ENCODE data around the gene NYAP2. TPM values are rescaled to one million over a fixed set of nuclear protein-coding genes. Genes with fewer than 3 reads are reported as not detected.

Gene NYAP2
- total RNA-seq, 1 donor from 2014 or later: 0.05 TPM

GRCh38 chr2:225668606-225669266 is 269.2 kb downstream of the NYAP2 start:
- no peak for DNase-seq (ENCODE audit: low spot score)
- intact Hi-C loops (cut with DNase I): loop anchor here (2.0 to 5.0 kb wide), 2 partner anchors 1319 to 1438 kb away; no protein-coding TSS in a partner anchor

- no peak for DNase-seq (ENCODE audit: low spot score)
- intact Hi-C loops (cut with DNase I): loop anchor here (2.0 to 5.0 kb wide), 2 partner anchors 127 to 1132 kb away; no protein-coding TSS in a partner anchor
These were observed 270.8 kb downstream of the NYAP2 start for GRCh38 chr2:225670111-225670974.

GRCh38 chr2:225678792-225679191 is 279.3 kb downstream of the NYAP2 start:
- DNase-seq (ENCODE audit: low spot score): no peak
- intact Hi-C loops (cut with DNase I): no loop called here

- DNase-seq (ENCODE audit: low spot score): no peak
- intact Hi-C loops (cut with DNase I): no loop called here
These were observed 283.7 kb downstream of the NYAP2 start for GRCh38 chr2:225683258-225683657.

- intact Hi-C loops (cut with DNase I): no loop called here
- no peak for DNase-seq (ENCODE audit: low spot score)
These were observed 290.6 kb downstream of the NYAP2 start for GRCh38 chr2:225690153-225690552.

GRCh38 chr2:225691711-225692110 is 292.2 kb downstream of the NYAP2 start:
- intact Hi-C loops (cut with DNase I): no loop called here

GRCh38 chr2:225693259-225693658 is 293.7 kb downstream of the NYAP2 start:
- intact Hi-C loops (cut with DNase I): no loop called here

More at GRCh38 chr2:225691711-225692110, 292.2 kb downstream of the NYAP2 start:
- DNase-seq (ENCODE audit: low spot score): no peak

GRCh38 chr2:225694664-225695063 is 295.2 kb downstream of the NYAP2 start:
- intact Hi-C loops (cut with DNase I): no loop called here
- DNase-seq (ENCODE audit: low spot score): no peak

More at GRCh38 chr2:225693259-225693658, 293.7 kb downstream of the NYAP2 start:
- no peak for DNase-seq (ENCODE audit: low spot score)

GRCh38 chr2:225697936-225698335 is 298.4 kb downstream of the NYAP2 start:
- intact Hi-C loops (cut with DNase I): no loop called here
- DNase-seq (ENCODE audit: low spot score): no peak

All from cardiac septum (tissue), 1 donor.